ENCODE results near the gene WWP2. TPM values are rescaled to one million over a fixed set of nuclear protein-coding genes. Genes with fewer than 3 reads are reported as not detected.

WWP2 gene
- total RNA-seq, 1 experiment from 2014 or later, result 47.5 TPM

GRCh38 chr16:69840975-69841374, 78.8 kb downstream of the WWP2 start:
- intact Hi-C loops (cut with micrococcal nuclease; ENCODE audit: unreplicated experiment), result no loop called here
- no peak for TF ChIP-seq CTCF (IDR thresholded peaks at IDR 0.05; ENCODE audit: unreplicated experiment)
- no peak overlapping the region for H3K4me3 Mint-ChIP-seq (ENCODE audit: low read depth, unreplicated experiment)
- no peaks in the 10 kb centered on the region for H3K4me1 Mint-ChIP-seq (ENCODE audit: low read depth, unreplicated experiment)
- no peaks in the 10 kb centered on the region for H3K27me3 Mint-ChIP-seq (ENCODE audit: unreplicated experiment)
- CTCF ChIA-PET, result no interaction called here
- no peak for DNase-seq
- no peaks in the 10 kb centered on the region for H3K9me3 Mint-ChIP-seq (ENCODE audit: low read depth, unreplicated experiment)
- H3K36me3 Mint-ChIP-seq (ENCODE audit: insufficient read depth, unreplicated experiment), result no peaks in the 10 kb centered on the region
- H3K27ac Mint-ChIP-seq (ENCODE audit: unreplicated experiment), result no peak overlapping the region
- BruUV-seq (replicated peaks), result no TSS peak

DNA sequence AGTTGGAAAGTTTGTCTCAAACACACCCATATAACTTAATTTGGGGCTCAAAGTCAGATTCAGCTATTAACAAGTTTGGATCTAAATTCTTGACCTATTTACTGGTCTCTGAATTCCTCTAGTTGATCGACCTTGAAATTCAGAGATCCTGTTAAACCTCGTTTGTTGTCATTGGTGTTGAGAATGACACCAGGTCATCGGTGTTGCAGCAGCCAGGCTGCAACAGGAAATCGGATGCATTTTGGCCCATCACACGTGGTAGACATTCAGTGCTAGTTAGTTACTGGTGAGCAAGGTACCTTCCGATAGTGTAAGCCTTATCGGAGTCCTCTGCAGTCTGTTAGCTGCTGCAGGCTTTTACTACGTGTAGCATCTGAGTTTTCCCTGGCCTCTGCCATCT, 82.3 kb downstream of the WWP2 start:
- DNase-seq, result no peak
- no peak for TF ChIP-seq CTCF (IDR thresholded peaks at IDR 0.05; ENCODE audit: unreplicated experiment)
- H3K4me1 Mint-ChIP-seq (ENCODE audit: low read depth, unreplicated experiment), result no peaks in the 10 kb centered on the region
- no peak overlapping the region for H3K27ac Mint-ChIP-seq (ENCODE audit: unreplicated experiment)
- intact Hi-C loops (cut with micrococcal nuclease; ENCODE audit: unreplicated experiment), result no loop called here
- CTCF ChIA-PET, result no interaction called here
- H3K27me3 Mint-ChIP-seq (ENCODE audit: unreplicated experiment), result no peaks in the 10 kb centered on the region
- H3K4me3 Mint-ChIP-seq (ENCODE audit: low read depth, unreplicated experiment), result no peak overlapping the region
- BruUV-seq (replicated peaks), result no TSS peak
- no peaks in the 10 kb centered on the region for H3K9me3 Mint-ChIP-seq (ENCODE audit: low read depth, unreplicated experiment)
- H3K36me3 Mint-ChIP-seq (ENCODE audit: insufficient read depth, unreplicated experiment), result peaks cover 6% of the 10 kb centered on the region

DNA sequence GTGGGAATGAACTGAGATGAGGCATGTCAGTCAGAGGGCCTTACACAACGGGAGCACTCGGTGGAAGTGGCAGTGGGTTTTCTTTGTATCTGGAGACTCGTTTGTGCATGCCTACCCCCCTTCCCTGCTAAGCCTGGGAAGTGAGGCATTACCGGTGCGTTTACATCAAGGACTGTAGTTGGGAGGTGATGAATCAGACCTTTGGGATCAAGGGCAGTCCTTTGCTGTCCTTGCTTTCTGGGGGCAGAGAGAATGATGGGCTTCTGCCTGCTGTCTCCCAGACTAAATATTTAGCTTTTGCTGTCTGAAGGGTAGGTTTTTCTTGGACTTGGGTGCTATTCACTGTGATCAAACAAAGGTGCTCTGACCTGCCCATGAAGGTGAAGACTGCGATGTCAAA, 83.0 kb downstream of the WWP2 start:
- Mint-ChIP-seq H3K4me3 (ENCODE audit: low read depth, unreplicated experiment) (no peak overlapping the region), H3K9me3 (ENCODE audit: low read depth, unreplicated experiment) (no peaks in the 10 kb centered on the region), H3K27ac (ENCODE audit: unreplicated experiment) (no peak overlapping the region), H3K27me3 (ENCODE audit: unreplicated experiment) (no peaks in the 10 kb centered on the region), H3K4me1 (ENCODE audit: low read depth, unreplicated experiment) (no peaks in the 10 kb centered on the region), H3K36me3 (ENCODE audit: insufficient read depth, unreplicated experiment) (peaks cover 6% of the 10 kb centered on the region)
- no peak for DNase-seq
- no TSS peak for BruUV-seq (replicated peaks)
- TF ChIP-seq CTCF (IDR thresholded peaks at IDR 0.05; ENCODE audit: unreplicated experiment), result no peak
- intact Hi-C loops (cut with micrococcal nuclease; ENCODE audit: unreplicated experiment), result no loop called here
- CTCF ChIA-PET, result no interaction called here

DNA sequence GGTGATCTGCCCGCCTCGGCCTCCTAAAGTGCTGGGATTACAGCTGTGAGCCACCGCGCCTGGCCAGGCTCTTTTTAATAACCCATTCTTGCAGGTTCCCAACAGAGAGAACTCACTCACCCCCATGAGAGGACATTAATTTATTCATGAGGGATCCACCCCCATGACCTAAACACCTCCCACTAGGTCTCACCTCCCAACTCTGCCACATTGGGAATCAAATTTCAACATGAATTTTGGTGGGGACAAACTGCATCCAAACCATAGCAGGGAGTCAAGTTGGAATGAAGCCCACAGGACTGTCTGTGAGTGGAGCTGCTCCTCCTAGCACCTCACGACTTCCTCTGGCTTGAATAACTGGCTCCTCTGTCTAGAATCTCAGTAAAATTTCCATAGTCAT, 85.5 kb downstream of the WWP2 start:
- H3K9me3 Mint-ChIP-seq (ENCODE audit: low read depth, unreplicated experiment), result no peaks in the 10 kb centered on the region
- no peaks in the 10 kb centered on the region for H3K4me1 Mint-ChIP-seq (ENCODE audit: low read depth, unreplicated experiment)
- intact Hi-C loops (cut with micrococcal nuclease; ENCODE audit: unreplicated experiment), result loop anchor here (2.0 kb wide), 1 partner anchor 17 kb away; no protein-coding TSS in a partner anchor
- no peaks in the 10 kb centered on the region for H3K27me3 Mint-ChIP-seq (ENCODE audit: unreplicated experiment)
- no peak overlapping the region for H3K27ac Mint-ChIP-seq (ENCODE audit: unreplicated experiment)
- TF ChIP-seq CTCF (IDR thresholded peaks at IDR 0.05; ENCODE audit: unreplicated experiment), result no peak
- peaks cover 6% of the 10 kb centered on the region for H3K36me3 Mint-ChIP-seq (ENCODE audit: insufficient read depth, unreplicated experiment)
- BruUV-seq (replicated peaks), result no TSS peak
- no peak overlapping the region for H3K4me3 Mint-ChIP-seq (ENCODE audit: low read depth, unreplicated experiment)
- CTCF ChIA-PET, result interaction anchor here (0.6 to 0.9 kb wide), 3 partner anchors 9 to 1448 kb away, joined by 3 read pairs; no protein-coding TSS in a partner anchor
- no peak for DNase-seq

Data from Calu3 (cell line).